Esophagus muscularis mucosa (tissue), 4 donors: ENCODE measurements around the gene PDE4A. TPM values are rescaled to one million over a fixed set of nuclear protein-coding genes. Genes with fewer than 3 reads are reported as not detected.

Experiments used
- DNase-seq: peaks from one replicate; pipeline ENCODE4 v3.0.0-alpha.2; 2017; ENCODE audit errors: extremely low spot score
- H3K27ac ChIP-seq, 4 donors: fragments of 200-600 bp; sonication (generic); replicated peaks in 1 of 4; 1 replicate in 3 of 4; 2 replicates in 1 of 4; pipeline ENCODE4 v1.5.1; 2016 to 2019; ENCODE audit warnings: mild to moderate bottlenecking in 1 of 4
- H3K27me3 ChIP-seq, 4 donors: fragments of 200-600 bp; sonication (generic); one replicate each; pipeline versions ENCODE4 v1.5.1 to v1.6.0; 2016 to 2019
- H3K36me3 ChIP-seq, 4 donors: fragments of 200-600 bp; sonication (generic); one replicate each; pipeline ENCODE4 v1.5.1; 2016 to 2019
- H3K4me1 ChIP-seq, 4 donors: fragments of 200-600 bp; sonication (generic); one replicate each; pipeline ENCODE4 v1.5.1; 2016 to 2019
- H3K4me3 ChIP-seq, 4 donors: fragments of 200-600 bp; sonication (generic); 1 replicate in 2 of 4; 2 replicates in 2 of 4; pipeline ENCODE4 v1.5.1; 2016 to 2019; ENCODE audit warnings: mild to moderate bottlenecking in 4 of 4, moderate library complexity in 1 of 4
- H3K9me3 ChIP-seq, 4 donors: fragments of 200-600 bp; sonication (generic); 1 replicate in 3 of 4; 2 replicates in 1 of 4; pipeline ENCODE4 v1.5.1; 2016 to 2019
- EP300 ChIP-seq: sonication (generic); formaldehyde crosslinking; IDR thresholded peaks from one replicate; pipeline ENCODE4 v1.6.1; 2017; ENCODE audit warnings: antibody characterized with exemption
- POLR2A ChIP-seq: fragments of 450-650 bp; IDR thresholded peaks from one replicate; pipeline ENCODE4 v1.6.1; 2017; ENCODE audit warnings: antibody characterized with exemption, moderate library complexity, mild to moderate bottlenecking, low read depth
- POLR2AphosphoS5 ChIP-seq, 2 donors: sonication (generic); formaldehyde crosslinking; IDR thresholded peaks; one replicate each; pipeline ENCODE4 v1.6.1; 2017; ENCODE audit warnings: antibody characterized with exemption in 2 of 2
- WGBS: methylation state at CpG from one replicate; pipeline ENCODE4 v1.1.5; 2018; 5-methylcytosine and 5-hydroxymethylcytosine counted together
- intact Hi-C: fragments of 100-400 bp; cut with DNase I; formaldehyde crosslinking; loops from one replicate; pipeline ENCODE4 v1.15.1; 2023
- total RNA-seq, 4 donors: library from RNA; depleted of rRNA; stranded (reverse); fragments of >200 nt; gene quantifications; one replicate each; pipeline versions ENCODE4 v1.1.0 to v1.2.1, GENCODE V29; 2016
- TF ChIP-seq, protein P1 (sequence below), 3 experiments: fragments of 200-600 bp in 2 of 3; fragments of 450-650 bp in 1 of 3; sonication (generic) in 2 of 3; IDR thresholded peaks; one replicate each; pipeline ENCODE4 v1.5.1; 2017 to 2019; ENCODE audit warnings: antibody characterized with exemption in 3 of 3, mild to moderate bottlenecking in 2 of 3, moderate library complexity in 1 of 3

Gene PDE4A
- total RNA-seq, 4 donors from 2014 or later: 11.6 to 24.5 (median 14.1) TPM

DNA sequence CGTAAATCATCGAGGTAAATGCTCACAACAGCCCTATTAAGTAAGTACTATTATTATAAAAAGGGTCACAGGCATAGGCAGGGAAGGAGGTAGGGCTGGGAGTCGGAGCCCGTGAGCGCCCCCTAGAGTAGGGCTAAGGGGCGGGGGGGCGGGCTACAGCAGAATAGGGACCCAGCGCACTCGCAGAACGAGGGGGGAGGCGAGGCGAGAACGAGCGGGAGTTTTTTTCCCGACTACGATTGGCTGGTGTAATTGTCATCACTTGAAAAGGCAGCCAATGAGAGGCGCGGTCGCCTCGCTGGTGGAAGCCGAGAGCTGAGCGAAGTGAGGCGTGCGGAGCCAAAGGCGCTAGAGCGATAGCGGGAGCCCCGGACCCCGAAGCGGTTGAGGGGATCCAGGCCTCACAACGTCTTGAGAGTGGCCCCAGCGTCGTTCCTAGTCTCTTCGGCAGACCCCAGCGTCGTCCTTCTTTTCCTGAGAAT is 58.6 kb downstream of the PDE4A start:
- Histone ChIP-seq H3K27me3 (no peaks in the 10 kb centered on the region), H3K4me1 (peaks cover 12 to 27% (median 18%) of the 10 kb centered on the region in 4 donors), H3K27ac (peak overlapping the region; percentile 10 to 60 (median 42)), H3K4me3 (peak overlapping the region; percentile 52 to 58 (median 55)), H3K36me3 (peaks cover 0 to under 1% (median 0%) of the 10 kb centered on the region in 4 donors), H3K9me3 (no peaks in the 10 kb centered on the region)
- TF ChIP-seq POLR2AphosphoS5 (IDR thresholded peaks at IDR 0.05): peak; percentile 65 to 72
- TF ChIP-seq, protein P1, sequence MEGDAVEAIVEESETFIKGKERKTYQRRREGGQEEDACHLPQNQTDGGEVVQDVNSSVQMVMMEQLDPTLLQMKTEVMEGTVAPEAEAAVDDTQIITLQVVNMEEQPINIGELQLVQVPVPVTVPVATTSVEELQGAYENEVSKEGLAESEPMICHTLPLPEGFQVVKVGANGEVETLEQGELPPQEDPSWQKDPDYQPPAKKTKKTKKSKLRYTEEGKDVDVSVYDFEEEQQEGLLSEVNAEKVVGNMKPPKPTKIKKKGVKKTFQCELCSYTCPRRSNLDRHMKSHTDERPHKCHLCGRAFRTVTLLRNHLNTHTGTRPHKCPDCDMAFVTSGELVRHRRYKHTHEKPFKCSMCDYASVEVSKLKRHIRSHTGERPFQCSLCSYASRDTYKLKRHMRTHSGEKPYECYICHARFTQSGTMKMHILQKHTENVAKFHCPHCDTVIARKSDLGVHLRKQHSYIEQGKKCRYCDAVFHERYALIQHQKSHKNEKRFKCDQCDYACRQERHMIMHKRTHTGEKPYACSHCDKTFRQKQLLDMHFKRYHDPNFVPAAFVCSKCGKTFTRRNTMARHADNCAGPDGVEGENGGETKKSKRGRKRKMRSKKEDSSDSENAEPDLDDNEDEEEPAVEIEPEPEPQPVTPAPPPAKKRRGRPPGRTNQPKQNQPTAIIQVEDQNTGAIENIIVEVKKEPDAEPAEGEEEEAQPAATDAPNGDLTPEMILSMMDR (IDR thresholded peaks at IDR 0.05): peak; percentile 56 to 95 (median 73)
- no peak for TF ChIP-seq EP300
- DNase-seq: peak; percentile 98
- intact Hi-C loops: no loop called here
- WGBS: 6% methylated on average over 14 of the region's 36 CpGs

DNA sequence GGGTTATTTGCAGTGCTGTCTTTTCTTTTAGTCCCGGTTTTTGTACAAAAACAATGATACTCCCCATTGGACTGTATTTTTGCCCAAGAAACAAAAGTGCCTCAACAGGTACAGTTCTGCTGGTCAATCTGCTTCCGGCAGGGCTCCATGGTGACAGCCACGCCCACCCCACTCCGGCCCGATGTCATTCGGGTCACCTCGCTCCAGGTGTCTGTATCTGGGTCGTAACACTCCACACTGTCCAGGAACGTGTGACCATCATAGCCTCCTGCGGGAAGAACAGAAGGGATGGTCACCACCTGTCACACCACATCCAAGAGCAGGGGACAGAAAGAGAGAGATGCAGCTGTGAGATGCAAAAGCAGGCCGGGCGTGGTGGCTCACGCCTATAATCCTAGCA is 66.2 kb downstream of the PDE4A start:
- no peak for DNase-seq
- H3K27me3 ChIP-seq: no peaks in the 10 kb centered on the region
- intact Hi-C loops: no loop called here
- H3K4me1 ChIP-seq: peaks cover 0 to 21% (median 2%) of the 10 kb centered on the region in 4 donors
- no peak overlapping the region for H3K27ac ChIP-seq
- H3K9me3 ChIP-seq: no peaks in the 10 kb centered on the region
- H3K4me3 ChIP-seq: no peak overlapping the region
- WGBS: 74% methylated on average over 12 of the region's 13 CpGs
- no peak for TF ChIP-seq POLR2AphosphoS5 (IDR thresholded peaks at IDR 0.05)
- TF ChIP-seq POLR2A: no peak
- no peak for TF ChIP-seq EP300
- TF ChIP-seq, protein P1 (IDR thresholded peaks at IDR 0.05): no peak
- peaks cover 58 to 74% (median 69%) of the 10 kb centered on the region in 4 donors for H3K36me3 ChIP-seq

DNA sequence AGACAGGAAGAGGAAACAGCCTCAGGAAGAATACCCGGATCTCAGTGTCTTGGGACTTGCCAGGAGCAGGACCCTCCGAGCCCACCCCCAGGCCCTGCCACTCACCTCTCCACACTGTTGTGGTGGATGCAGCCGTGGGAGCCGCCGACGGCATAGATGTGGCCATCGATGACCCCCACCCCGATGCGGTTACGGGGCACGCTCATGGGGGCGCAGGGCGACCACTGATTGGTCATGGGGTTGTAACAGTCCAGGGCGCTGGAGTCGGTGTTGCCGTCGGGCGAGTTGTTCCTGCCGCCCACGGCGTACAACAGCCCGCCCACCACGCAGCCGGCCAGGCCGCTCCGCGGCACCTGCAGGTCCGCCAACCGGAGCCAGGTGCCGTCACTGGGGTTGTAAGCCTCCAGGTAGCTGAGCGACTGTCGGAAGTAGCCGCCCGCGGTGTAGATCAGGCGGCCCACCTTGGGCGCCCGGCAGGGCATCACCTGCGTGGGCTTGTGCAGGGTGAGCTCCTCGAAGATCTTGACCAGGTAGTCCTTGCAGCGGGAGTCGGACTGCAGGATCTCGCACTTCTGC is 71.2 kb downstream of the PDE4A start:
- H3K4me1 ChIP-seq: peaks cover 0 to 28% (median 5%) of the 10 kb centered on the region in 4 donors
- no peaks in the 10 kb centered on the region for H3K9me3 ChIP-seq
- intact Hi-C loops: loop anchor here (5.0 kb wide), 1 partner anchor 81 kb away; no protein-coding TSS in a partner anchor
- WGBS: 89% methylated on average over 16 of the region's 43 CpGs
- DNase-seq: no peak
- TF ChIP-seq EP300: no peak
- TF ChIP-seq, protein P1 (IDR thresholded peaks at IDR 0.05): no peak
- H3K36me3 ChIP-seq: peaks cover 70 to 100% (median 95%) of the 10 kb centered on the region in 4 donors
- no peaks in the 10 kb centered on the region for H3K27me3 ChIP-seq
- no peak overlapping the region for H3K4me3 ChIP-seq
- no peak overlapping the region for H3K27ac ChIP-seq

DNA sequence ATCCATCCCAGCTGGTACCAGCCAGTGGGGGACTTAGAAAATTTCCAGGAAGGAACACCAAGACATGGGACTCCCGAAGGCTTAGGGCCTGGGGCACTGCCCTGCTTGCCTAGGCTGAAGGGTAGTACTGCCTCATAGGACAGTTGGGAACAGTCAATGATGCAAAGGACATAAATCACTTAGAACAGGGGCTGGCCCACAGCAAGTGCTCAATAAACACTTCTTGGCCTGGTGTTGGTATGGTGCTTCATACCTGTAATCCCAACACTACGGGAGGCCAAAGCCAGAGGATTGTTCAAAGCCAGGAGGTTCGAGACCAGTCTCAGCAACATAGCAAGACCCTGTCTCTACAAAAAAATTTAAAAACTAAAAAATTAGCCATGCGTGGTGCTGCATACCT is 77.0 kb downstream of the PDE4A start:
- H3K27me3 ChIP-seq: no peaks in the 10 kb centered on the region
- H3K36me3 ChIP-seq: peaks cover 39 to 77% (median 73%) of the 10 kb centered on the region in 4 donors
- no peak overlapping the region for H3K4me3 ChIP-seq
- WGBS: 91% methylated on average over 4 of the region's 4 CpGs
- H3K27ac ChIP-seq: no peak overlapping the region
- intact Hi-C loops: no loop called here
- peaks cover 25 to 64% (median 57%) of the 10 kb centered on the region in 4 donors for H3K4me1 ChIP-seq
- no peak for TF ChIP-seq EP300
- TF ChIP-seq, protein P1 (IDR thresholded peaks at IDR 0.05): no peak
- no peak for TF ChIP-seq POLR2AphosphoS5 (IDR thresholded peaks at IDR 0.05)
- no peak for TF ChIP-seq POLR2A
- no peak for DNase-seq
- no peaks in the 10 kb centered on the region for H3K9me3 ChIP-seq
